ENCODE data around the gene ZNF679.
"Not testable (repeated sequence)": the region's sequence is repeated elsewhere in the genome, so short reads cannot be mapped to it uniquely, and the experiment has no call there.

Gene ZNF679

DNA sequence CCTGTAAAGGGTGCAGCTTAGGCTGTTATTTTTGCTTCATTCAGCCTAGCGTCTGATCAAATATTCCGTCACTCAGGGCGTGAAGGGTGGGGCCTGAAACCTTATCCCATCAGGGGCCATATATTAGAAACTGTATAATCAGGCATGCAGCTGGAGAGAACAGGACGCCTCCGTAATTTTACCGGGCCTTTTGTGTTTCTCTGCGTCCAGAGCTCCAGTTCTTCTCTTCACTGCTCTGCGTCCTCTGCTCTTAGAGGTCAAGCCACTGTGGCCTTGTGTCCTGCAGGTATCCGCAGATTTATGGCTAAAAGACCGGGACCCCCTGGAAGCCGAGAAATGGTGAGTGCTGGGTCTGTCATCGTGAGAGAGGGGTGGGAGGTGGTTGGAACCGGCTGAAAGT lies 21.4 kb upstream of the ZNF679 start, which contains the start of gene ZNF735:
Gene ZNF735 (plus strand): TSS at position 301 of the 400 bp plus-strand sequence. CDS start 0 bp downstream, at position 301.
- Histone ChIP-seq H3K36me3 (ENCODE audit: control insufficient read depth in 2 of 2, insufficient read depth in 2 of 2, low read length in 2 of 2) (no peaks in the 10 kb centered on the region), H3K9me3 (ENCODE audit: control insufficient read depth in 2 of 2, low read length in 2 of 2) (no peaks in the 10 kb centered on the region), H3K27ac (ENCODE audit: low read length) (no peak within 1 kb of the TSS), H3K27me3 (ENCODE audit: control insufficient read depth in 1 of 2, insufficient read depth in 2 of 2, low read length in 2 of 2) (no peaks in the 10 kb centered on the region), H3K4me1 (ENCODE audit: control insufficient read depth, insufficient read depth, low read length) (no peaks in the 10 kb centered on the region), H3K9ac (ENCODE audit: low read length in 2 of 2) (no peak within 1 kb of the TSS), H3K4me3 (ENCODE audit: low read length in 2 of 2) (no peak within 1 kb of the TSS)

DNA sequence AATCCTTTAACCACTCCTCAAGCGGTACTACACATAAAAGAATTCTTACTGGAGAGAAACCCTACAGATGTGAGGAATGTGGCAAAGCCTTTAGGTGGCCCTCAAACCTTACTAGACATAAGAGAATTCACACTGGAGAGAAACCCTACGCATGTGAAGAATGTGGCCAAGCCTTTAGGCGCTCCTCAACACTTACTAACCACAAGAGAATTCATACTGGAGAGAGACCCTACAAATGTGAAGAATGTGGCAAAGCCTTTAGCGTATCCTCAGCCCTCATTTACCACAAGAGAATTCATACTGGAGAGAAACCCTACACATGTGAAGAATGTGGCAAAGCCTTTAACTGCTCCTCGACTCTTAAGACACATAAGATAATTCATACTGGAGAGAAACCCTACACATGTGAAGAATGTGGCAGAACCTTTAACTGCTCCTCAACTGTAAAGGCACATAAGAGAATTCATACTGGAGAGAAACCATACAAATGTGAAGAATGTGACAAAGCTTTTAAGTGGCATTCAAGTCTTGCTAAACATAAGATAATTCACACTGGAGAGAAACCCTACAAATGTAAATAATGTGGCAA lies 8.5 kb upstream of the ZNF679 start:
- not testable (repeated sequence) for H3K27ac ChIP-seq (ENCODE audit: low read length); H3K9me3 ChIP-seq (ENCODE audit: control insufficient read depth in 2 of 2, low read length in 2 of 2); H3K27me3 ChIP-seq (ENCODE audit: control insufficient read depth in 1 of 2, insufficient read depth in 2 of 2, low read length in 2 of 2); H3K9ac ChIP-seq (ENCODE audit: low read length in 2 of 2); H3K4me3 ChIP-seq (ENCODE audit: low read length in 2 of 2); H3K4me1 ChIP-seq (ENCODE audit: control insufficient read depth, insufficient read depth, low read length); H3K36me3 ChIP-seq (ENCODE audit: control insufficient read depth in 2 of 2, insufficient read depth in 2 of 2, low read length in 2 of 2)

DNA sequence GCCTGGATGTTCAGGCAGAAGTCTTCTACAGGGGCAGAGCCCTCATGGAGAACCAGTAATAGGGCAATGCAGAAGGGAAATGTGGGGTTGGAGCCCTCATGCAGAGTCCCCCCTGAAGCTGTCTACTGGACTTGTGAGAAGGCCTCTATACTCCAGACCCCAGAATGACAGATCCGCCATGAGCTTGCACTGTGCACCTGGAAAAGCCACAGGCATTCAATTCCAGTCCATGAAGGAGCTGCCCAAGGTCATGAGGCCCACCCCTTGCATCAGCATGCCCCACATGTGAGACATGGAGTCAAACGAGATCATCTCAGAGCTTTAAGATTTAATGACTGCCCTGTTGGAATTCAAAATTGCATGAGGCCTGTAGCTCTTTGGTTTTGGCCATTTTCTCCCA lies 4.9 kb upstream of the ZNF679 start:
- no peak overlapping the region for H3K27ac ChIP-seq (ENCODE audit: low read length)
- H3K4me3 ChIP-seq (ENCODE audit: low read length in 2 of 2) = no peak overlapping the region
- H3K4me1 ChIP-seq (ENCODE audit: control insufficient read depth, insufficient read depth, low read length) = no peaks in the 10 kb centered on the region
- H3K36me3 ChIP-seq (ENCODE audit: control insufficient read depth in 2 of 2, insufficient read depth in 2 of 2, low read length in 2 of 2) = no peaks in the 10 kb centered on the region
- no peak overlapping the region for H3K9ac ChIP-seq (ENCODE audit: low read length in 2 of 2)
- H3K27me3 ChIP-seq (ENCODE audit: control insufficient read depth in 1 of 2, insufficient read depth in 2 of 2, low read length in 2 of 2) = no peaks in the 10 kb centered on the region
- peaks cover 8 to 12% of the 10 kb centered on the region in 2 donors for H3K9me3 ChIP-seq (ENCODE audit: control insufficient read depth in 2 of 2, low read length in 2 of 2)

DNA sequence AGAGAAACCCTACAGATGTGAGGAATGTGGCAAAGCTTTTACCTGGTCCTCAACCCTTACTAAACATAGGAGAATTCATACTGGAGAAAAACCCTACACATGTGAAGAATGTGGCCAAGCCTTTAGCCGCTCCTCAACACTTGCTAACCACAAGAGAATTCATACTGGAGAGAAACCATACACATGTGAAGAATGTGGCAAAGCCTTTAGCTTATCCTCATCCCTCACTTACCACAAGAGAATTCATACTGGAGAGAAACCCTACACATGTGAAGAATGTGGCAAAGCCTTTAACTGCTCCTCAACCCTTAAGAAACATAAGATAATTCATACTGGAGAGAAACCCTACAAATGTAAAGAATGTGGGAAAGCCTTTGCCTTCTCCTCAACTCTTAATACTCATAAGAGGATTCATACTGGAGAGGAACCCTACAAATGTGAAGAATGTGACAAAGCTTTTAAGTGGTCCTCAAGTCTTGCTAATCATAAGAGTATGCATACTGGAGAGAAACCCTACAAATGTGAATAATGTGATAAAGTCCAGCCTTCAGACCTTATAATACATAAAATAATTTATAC lies 38.2 kb downstream of the ZNF679 start:
- Histone ChIP-seq H3K36me3 (ENCODE audit: control insufficient read depth in 2 of 2, insufficient read depth in 2 of 2, low read length in 2 of 2) (no peaks in the 10 kb centered on the region), H3K27me3 (ENCODE audit: control insufficient read depth in 1 of 2, insufficient read depth in 2 of 2, low read length in 2 of 2) (no peaks in the 10 kb centered on the region), H3K9me3 (ENCODE audit: control insufficient read depth in 2 of 2, low read length in 2 of 2) (peaks cover 4 to 10% of the 10 kb centered on the region in 2 donors), H3K9ac (ENCODE audit: low read length in 2 of 2) (no peak overlapping the region), H3K27ac (ENCODE audit: low read length) (no peak overlapping the region), H3K4me3 (ENCODE audit: low read length in 2 of 2) (no peak overlapping the region), H3K4me1 (ENCODE audit: control insufficient read depth, insufficient read depth, low read length) (no peaks in the 10 kb centered on the region)

DNA sequence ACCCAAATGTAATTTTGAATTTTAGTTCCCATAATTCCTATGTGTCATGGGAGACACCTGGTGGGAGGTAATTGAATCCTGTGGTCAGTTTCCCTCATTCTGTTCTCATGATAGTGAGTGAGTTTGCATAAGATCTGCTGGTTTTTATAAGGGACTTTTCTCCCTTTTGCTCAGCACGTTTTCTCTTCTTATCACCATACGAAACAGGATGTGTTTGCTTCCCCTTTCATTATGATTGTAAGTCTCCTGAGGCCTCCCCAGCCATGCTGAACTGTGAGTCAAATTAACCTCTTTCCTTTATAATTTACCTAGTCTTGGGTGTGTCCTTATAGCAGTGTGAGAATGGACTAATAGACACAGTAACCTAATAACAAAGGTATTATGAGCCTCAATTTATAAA lies 49.4 kb downstream of the ZNF679 start:
- Histone ChIP-seq H3K4me1 (ENCODE audit: control insufficient read depth, insufficient read depth, low read length) (no peaks in the 10 kb centered on the region), H3K9me3 (ENCODE audit: control insufficient read depth in 2 of 2, low read length in 2 of 2) (no peaks in the 10 kb centered on the region), H3K4me3 (ENCODE audit: low read length in 2 of 2) (no peak overlapping the region), H3K9ac (ENCODE audit: low read length in 2 of 2) (no peak overlapping the region), H3K27me3 (ENCODE audit: control insufficient read depth in 1 of 2, insufficient read depth in 2 of 2, low read length in 2 of 2) (no peaks in the 10 kb centered on the region), H3K27ac (ENCODE audit: low read length) (no peak overlapping the region), H3K36me3 (ENCODE audit: control insufficient read depth in 2 of 2, insufficient read depth in 2 of 2, low read length in 2 of 2) (no peaks in the 10 kb centered on the region)

DNA sequence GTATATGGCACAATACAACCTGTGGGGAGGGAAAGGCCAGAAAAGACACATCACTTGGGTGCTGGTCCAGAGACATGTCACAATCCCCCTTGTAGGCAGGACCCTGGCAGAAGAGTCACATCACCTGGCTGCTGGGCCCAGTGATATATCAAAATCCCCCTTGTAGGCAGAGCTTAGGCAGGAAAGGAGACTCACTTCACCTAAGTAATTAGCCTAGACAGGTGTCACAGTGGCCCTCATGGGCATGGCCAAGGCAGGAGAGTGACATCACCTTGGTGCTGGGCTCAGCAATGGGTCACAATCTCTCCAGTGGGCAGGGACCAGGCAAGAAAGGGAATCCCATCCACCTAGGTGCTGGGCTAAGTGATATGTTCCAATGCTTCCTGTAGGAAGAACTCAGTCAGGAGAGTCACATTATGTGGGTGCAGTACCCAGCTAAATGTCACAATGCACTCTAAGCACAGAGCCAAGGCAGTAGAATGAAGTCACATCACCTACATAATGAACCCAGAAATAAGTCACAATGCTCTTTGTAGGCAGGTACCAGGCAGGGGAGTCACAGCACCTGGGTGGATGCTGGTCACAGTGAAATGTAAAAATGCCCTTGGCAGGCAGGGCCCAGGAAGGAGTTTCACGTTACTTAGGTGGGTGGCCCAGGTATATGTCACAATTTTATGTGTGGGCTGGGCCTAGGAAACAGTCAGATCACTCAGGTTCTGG lies 66.6 kb downstream of the ZNF679 start:
- Histone ChIP-seq H3K4me3 (ENCODE audit: low read length in 2 of 2) (no peak overlapping the region), H3K27ac (ENCODE audit: low read length) (no peak overlapping the region), H3K27me3 (ENCODE audit: control insufficient read depth in 1 of 2, insufficient read depth in 2 of 2, low read length in 2 of 2) (no peaks in the 10 kb centered on the region), H3K36me3 (ENCODE audit: control insufficient read depth in 2 of 2, insufficient read depth in 2 of 2, low read length in 2 of 2) (no peaks in the 10 kb centered on the region), H3K4me1 (ENCODE audit: control insufficient read depth, insufficient read depth, low read length) (no peaks in the 10 kb centered on the region), H3K9me3 (ENCODE audit: control insufficient read depth in 2 of 2, low read length in 2 of 2) (no peaks in the 10 kb centered on the region), H3K9ac (ENCODE audit: low read length in 2 of 2) (no peak overlapping the region)

DNA sequence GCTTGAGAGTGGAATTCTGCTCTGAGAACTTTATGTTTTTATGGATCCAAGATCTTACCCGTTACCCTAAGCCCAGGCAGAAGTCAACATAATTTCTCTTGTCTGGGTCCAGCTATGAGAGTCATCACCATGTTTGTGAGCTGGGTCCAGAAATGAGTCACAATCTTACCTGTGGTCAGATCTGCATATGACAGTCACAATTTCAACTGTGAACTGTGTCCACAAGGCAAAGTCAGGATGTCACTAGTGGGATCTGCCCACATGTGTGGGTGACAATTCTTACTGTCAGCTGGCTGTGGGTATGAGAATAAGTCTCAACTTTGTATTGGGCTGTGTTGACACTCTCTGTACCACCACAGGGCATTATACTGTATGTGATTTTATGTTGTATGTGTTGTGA lies 69.1 kb downstream of the ZNF679 start:
- not testable (repeated sequence) for H3K27ac ChIP-seq (ENCODE audit: low read length); H3K27me3 ChIP-seq (ENCODE audit: control insufficient read depth in 1 of 2, insufficient read depth in 2 of 2, low read length in 2 of 2); H3K9me3 ChIP-seq (ENCODE audit: control insufficient read depth in 2 of 2, low read length in 2 of 2); H3K36me3 ChIP-seq (ENCODE audit: control insufficient read depth in 2 of 2, insufficient read depth in 2 of 2, low read length in 2 of 2); H3K4me1 ChIP-seq (ENCODE audit: control insufficient read depth, insufficient read depth, low read length); H3K9ac ChIP-seq (ENCODE audit: low read length in 2 of 2); H3K4me3 ChIP-seq (ENCODE audit: low read length in 2 of 2)

DNA sequence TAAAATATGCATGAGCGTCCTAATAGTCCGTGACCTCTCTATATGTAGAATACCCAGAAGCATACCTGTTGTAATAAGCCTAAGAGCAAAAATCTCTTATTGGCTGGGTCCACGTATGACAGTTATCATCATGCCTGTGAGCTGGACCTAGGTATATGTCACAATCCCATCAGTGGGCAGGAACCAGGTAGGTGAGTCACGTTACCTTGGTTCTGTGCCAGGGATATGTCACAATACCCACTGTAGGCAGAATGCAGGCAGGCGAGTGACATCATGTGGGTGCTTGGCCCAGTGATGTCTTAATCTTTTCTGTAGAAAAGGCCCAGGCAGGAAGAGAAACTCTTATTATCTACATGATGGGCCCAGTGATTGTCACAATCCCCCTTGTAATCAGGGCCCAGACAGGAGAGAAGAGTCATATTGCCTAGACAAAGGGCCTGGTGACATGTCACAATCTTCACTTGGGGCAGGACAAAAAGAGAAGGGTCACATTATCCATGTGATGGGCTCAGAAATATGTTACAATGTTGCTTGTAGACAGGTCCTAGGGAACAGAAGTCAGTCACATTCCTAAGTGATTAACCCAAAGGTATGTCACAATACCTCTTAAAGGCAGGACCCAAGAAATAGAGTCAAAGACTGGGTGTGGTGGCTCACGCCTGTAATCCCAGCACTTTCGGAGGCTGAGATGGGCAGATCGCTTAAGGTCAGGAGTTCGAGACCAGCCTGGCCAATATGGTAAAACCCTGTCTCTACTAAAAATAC lies 72.5 kb downstream of the ZNF679 start:
- H3K4me3 ChIP-seq (ENCODE audit: low read length in 2 of 2) = no peak overlapping the region
- no peaks in the 10 kb centered on the region for H3K36me3 ChIP-seq (ENCODE audit: control insufficient read depth in 2 of 2, insufficient read depth in 2 of 2, low read length in 2 of 2)
- H3K9me3 ChIP-seq (ENCODE audit: control insufficient read depth in 2 of 2, low read length in 2 of 2) = no peaks in the 10 kb centered on the region
- H3K27me3 ChIP-seq (ENCODE audit: control insufficient read depth in 1 of 2, insufficient read depth in 2 of 2, low read length in 2 of 2) = no peaks in the 10 kb centered on the region
- H3K9ac ChIP-seq (ENCODE audit: low read length in 2 of 2) = no peak overlapping the region
- H3K4me1 ChIP-seq (ENCODE audit: control insufficient read depth, insufficient read depth, low read length) = no peaks in the 10 kb centered on the region
- H3K27ac ChIP-seq (ENCODE audit: low read length) = no peak overlapping the region

DNA sequence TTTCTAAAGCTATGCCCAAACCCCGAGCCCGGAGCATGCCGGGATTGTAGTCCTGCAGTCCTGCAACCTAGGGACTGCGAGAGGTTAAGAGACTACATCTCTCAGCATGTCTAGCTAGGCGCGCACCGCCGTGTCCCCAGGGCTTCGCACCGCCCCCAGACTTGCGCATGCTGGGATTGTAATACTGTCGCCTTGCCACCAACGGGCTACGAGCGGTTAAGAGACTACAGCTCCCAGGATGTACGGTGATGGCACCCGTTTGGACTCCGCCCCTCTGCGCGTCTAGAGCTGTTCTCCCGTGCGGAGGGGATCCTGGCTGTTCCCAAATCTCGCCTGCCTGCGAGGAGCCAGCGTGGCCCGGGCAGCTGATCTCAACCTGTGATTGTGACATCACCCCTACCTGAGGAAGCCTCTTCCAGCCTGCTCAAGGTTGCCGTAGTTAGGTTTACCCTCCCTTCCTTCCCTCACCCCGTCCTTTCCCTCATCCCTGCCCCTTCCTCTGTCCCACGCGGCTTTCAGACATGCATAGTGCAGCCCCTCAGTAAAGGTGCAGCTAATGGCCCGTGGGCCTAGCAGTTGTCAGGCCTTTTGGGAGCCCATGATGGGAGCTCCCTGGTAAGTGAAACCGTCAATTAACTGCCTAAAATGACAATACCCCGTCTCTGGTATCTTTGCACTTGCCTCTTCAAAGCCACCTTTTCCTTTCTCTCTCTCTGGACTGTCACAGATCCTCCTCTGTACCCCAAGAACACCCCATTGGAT lies 79.2 kb downstream of the ZNF679 start:
- Histone ChIP-seq H3K27ac (ENCODE audit: low read length) (peak overlapping the region; percentile 91), H3K9ac (ENCODE audit: low read length in 2 of 2) (peak overlapping the region; percentile 90 to 93), H3K9me3 (ENCODE audit: control insufficient read depth in 2 of 2, low read length in 2 of 2) (no peaks in the 10 kb centered on the region), H3K4me3 (ENCODE audit: low read length in 2 of 2) (peak overlapping the region; percentile 90 to 92), H3K36me3 (ENCODE audit: control insufficient read depth in 2 of 2, insufficient read depth in 2 of 2, low read length in 2 of 2) (no peaks in the 10 kb centered on the region), H3K4me1 (ENCODE audit: control insufficient read depth, insufficient read depth, low read length) (peaks cover 6% of the 10 kb centered on the region), H3K27me3 (ENCODE audit: control insufficient read depth in 1 of 2, insufficient read depth in 2 of 2, low read length in 2 of 2) (no peaks in the 10 kb centered on the region)

DNA sequence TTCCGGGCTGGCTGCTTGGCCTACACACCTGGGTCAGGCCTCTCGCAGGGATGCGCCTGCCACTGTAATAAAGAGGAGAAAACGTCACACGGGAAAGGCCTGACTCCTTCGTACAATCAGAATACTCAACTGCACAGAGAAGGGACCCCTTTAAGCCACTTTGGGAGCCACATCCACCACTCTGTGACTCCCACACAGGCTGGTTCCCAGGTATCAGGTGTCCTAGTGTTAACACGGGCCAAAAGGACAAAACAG lies 79.7 kb downstream of the ZNF679 start:
- Histone ChIP-seq H3K27me3 (ENCODE audit: control insufficient read depth in 1 of 2, insufficient read depth in 2 of 2, low read length in 2 of 2) (no peaks in the 10 kb centered on the region), H3K27ac (ENCODE audit: low read length) (peak overlapping the region; percentile 91), H3K9me3 (ENCODE audit: control insufficient read depth in 2 of 2, low read length in 2 of 2) (no peaks in the 10 kb centered on the region), H3K4me3 (ENCODE audit: low read length in 2 of 2) (peak overlapping the region; percentile 90 to 92), H3K4me1 (ENCODE audit: control insufficient read depth, insufficient read depth, low read length) (peaks cover 6% of the 10 kb centered on the region), H3K9ac (ENCODE audit: low read length in 2 of 2) (peak overlapping the region; percentile 90 to 93), H3K36me3 (ENCODE audit: control insufficient read depth in 2 of 2, insufficient read depth in 2 of 2, low read length in 2 of 2) (no peaks in the 10 kb centered on the region)
